GM23338 (cell line): ENCODE results near the gene SPRED3. TPM values are rescaled to one million over a fixed set of nuclear protein-coding genes. Genes with fewer than 3 reads are reported as not detected.

Experiments used
- ATAC-seq: fragments of 200-7000 bp; cut with Tn5 transposase; 3 replicates; pipeline ENCODE4 v1.9.1; 2020
- DNase-seq: peaks from one replicate; pipeline ENCODE4 v3.0.0-alpha.2; 2015; ENCODE audit warnings: low spot score
- H2AFZ ChIP-seq: fragments of 200-600 bp; sonication (generic); 2 replicates; pipeline ENCODE4 v1.8.0; 2016; ENCODE audit warnings: antibody characterized with exemption, mild to moderate bottlenecking, moderate library complexity
- H3F3A ChIP-seq: fragments of 200-600 bp; sonication (generic); replicated peaks from 2 replicates; pipeline ENCODE4 v1.8.0; 2017; ENCODE audit warnings: antibody characterized with exemption, mixed run types, low read depth
- H3K27ac ChIP-seq: fragments of 200-600 bp; sonication (generic); 2 replicates; pipeline ENCODE4 v1.6.1; 2016; ENCODE audit warnings: low read depth
- H3K27me3 ChIP-seq: fragments of 200-600 bp; sonication (generic); 2 replicates; pipeline ENCODE4 v1.8.0; 2016; ENCODE audit warnings: mild to moderate bottlenecking, mixed run types, moderate library complexity; ENCODE audit not compliant: insufficient read depth
- H3K36me3 ChIP-seq: fragments of 200-600 bp; sonication (generic); 2 replicates; pipeline ENCODE4 v1.8.0; 2016; ENCODE audit warnings: mild to moderate bottlenecking; ENCODE audit not compliant: insufficient read depth
- H3K4me1 ChIP-seq: fragments of 200-600 bp; sonication (generic); 2 replicates; pipeline ENCODE4 v1.8.0; 2016; ENCODE audit warnings: mild to moderate bottlenecking, moderate library complexity; ENCODE audit not compliant: insufficient read depth
- H3K4me2 ChIP-seq: fragments of 200-600 bp; sonication (generic); 2 replicates; pipeline ENCODE4 v1.7.1; 2017; ENCODE audit warnings: mixed run types
- H3K4me3 ChIP-seq: fragments of 200-600 bp; sonication (generic); 2 replicates; pipeline ENCODE4 v1.6.1; 2016; ENCODE audit warnings: mixed run types
- H3K79me2 ChIP-seq: fragments of 200-600 bp; sonication (generic); replicated peaks from 2 replicates; pipeline ENCODE4 v1.8.0; 2017; ENCODE audit warnings: mild to moderate bottlenecking; ENCODE audit not compliant: insufficient read depth
- H3K9me2 ChIP-seq: fragments of 200-600 bp; sonication (generic); 2 replicates; pipeline ENCODE4 v1.8.0; 2017; ENCODE audit not compliant: insufficient read depth
- H4K20me1 ChIP-seq: fragments of 200-600 bp; sonication (generic); replicated peaks from 2 replicates; pipeline ENCODE4 v1.8.0; 2017; ENCODE audit warnings: mild to moderate bottlenecking; ENCODE audit not compliant: insufficient read depth
- H3K27ac Mint-ChIP-seq: 2 replicates; pipeline ENCODE4 v1.8.0; 2020; ENCODE audit warnings: inconsistent platforms, mild to moderate bottlenecking, moderate library complexity, mixed read lengths
- H3K27me3 Mint-ChIP-seq: 3 replicates; pipeline ENCODE4 v1.8.0; 2022; ENCODE audit warnings: low read depth, mild to moderate bottlenecking, moderate library complexity, mixed read lengths, inconsistent platforms; ENCODE audit not compliant: insufficient read depth, poor library complexity
- H3K36me3 Mint-ChIP-seq: 3 replicates; pipeline ENCODE4 v1.8.0; 2021; ENCODE audit warnings: low read depth, mild to moderate bottlenecking, inconsistent platforms, moderate library complexity, mixed read lengths
- H3K4me1 Mint-ChIP-seq: 3 replicates; pipeline ENCODE4 v1.8.0; 2020; ENCODE audit warnings: mild to moderate bottlenecking, inconsistent platforms, mixed read lengths
- H3K4me3 Mint-ChIP-seq: 3 replicates; pipeline ENCODE4 v1.8.0; 2021; ENCODE audit warnings: moderate library complexity, mild to moderate bottlenecking, inconsistent platforms, mixed read lengths
- H3K9me3 Mint-ChIP-seq: 3 replicates; pipeline ENCODE4 v1.8.0; 2020; ENCODE audit warnings: moderate library complexity, mild to moderate bottlenecking, inconsistent platforms, mixed read lengths
- CREB1 ChIP-seq: fragments of 250-450 bp; sonication (Bioruptor Pico); IDR thresholded peaks from 2 replicates; pipeline ENCODE4 v1.5.0; 2020; ENCODE audit warnings: low read depth, mild to moderate bottlenecking, moderate library complexity
- CTCF ChIP-seq, 2 experiments: fragments of 200-600 bp in 1 of 2; sonication (generic) in 1 of 2; conservative IDR thresholded peaks; 2 replicates each; pipeline versions ENCODE4 v1.5.1 to v1.6.1; 2016 to 2017; ENCODE audit warnings: antibody characterized with exemption in 2 of 2, low read depth in 2 of 2, mild to moderate bottlenecking in 2 of 2, moderate library complexity in 1 of 2
- ETS1 ChIP-seq: IDR thresholded peaks from 2 replicates; pipeline ENCODE4 v1.6.1; 2016; ENCODE audit warnings: antibody characterized with exemption
- EZH2 ChIP-seq: fragments of 200-600 bp; sonication (generic); IDR thresholded peaks from one replicate; pipeline ENCODE4 v1.8.0; 2017; ENCODE audit warnings: antibody characterized with exemption, mild to moderate bottlenecking, low read depth; ENCODE audit not compliant: unreplicated experiment
- EZH2phosphoT487 ChIP-seq: fragments of 200-600 bp; sonication (generic); IDR thresholded peaks from one replicate; pipeline ENCODE4 v1.8.1; 2018; ENCODE audit warnings: antibody characterized with exemption; ENCODE audit not compliant: unreplicated experiment
- JUNB ChIP-seq: IDR thresholded peaks from one replicate; pipeline ENCODE4 v1.6.1; 2016; ENCODE audit warnings: antibody characterized with exemption; ENCODE audit not compliant: unreplicated experiment
- NANOG ChIP-seq: IDR thresholded peaks from 2 replicates; pipeline ENCODE4 v1.6.1; 2016; ENCODE audit warnings: antibody characterized with exemption, borderline replicate concordance
- POLR2AphosphoS5 ChIP-seq: IDR thresholded peaks from 2 replicates; pipeline ENCODE4 v1.6.1; 2016; ENCODE audit warnings: antibody characterized with exemption, low read depth
- REST ChIP-seq: IDR thresholded peaks from one replicate; pipeline ENCODE4 v1.6.1; 2018; ENCODE audit warnings: antibody characterized with exemption; ENCODE audit not compliant: unreplicated experiment
- STAT1 ChIP-seq: IDR thresholded peaks from one replicate; pipeline ENCODE4 v1.6.1; 2016; ENCODE audit warnings: antibody characterized with exemption; ENCODE audit not compliant: unreplicated experiment
- ZNF114 ChIP-seq: fragments of 250-450 bp; sonication (Bioruptor Pico); IDR thresholded peaks from 2 replicates; pipeline ENCODE4 v1.5.0; 2020; ENCODE audit warnings: mild to moderate bottlenecking, moderate library complexity
- ZNF331 ChIP-seq: fragments of 250-450 bp; sonication (Bioruptor Pico); IDR thresholded peaks from 2 replicates; pipeline ENCODE4 v1.5.0; 2020; ENCODE audit warnings: low read depth, mild to moderate bottlenecking, moderate library complexity
- ZNF462 ChIP-seq: fragments of 250-450 bp; sonication (Bioruptor Pico); IDR thresholded peaks from 2 replicates; pipeline ENCODE4 v1.5.0; 2020; ENCODE audit warnings: mild to moderate bottlenecking, moderate library complexity
- polyA plus RNA-seq: library from polyadenylated mRNA; unstranded; fragments of >200 nt; fragmentation: Nextera tagmentation; extraction: Ambion mirVana; gene quantifications from 2 replicates; pipeline ENCODE4 v1.2.1, GENCODE V29; 2016
- total RNA-seq: library from RNA; depleted of rRNA; stranded (reverse); fragments of >200 nt; shearing (Covaris generic); gene quantifications from 2 replicates; pipeline ENCODE4 v1.2.3, GENCODE V29; 2014

The SPRED3 gene
- total and polyA plus RNA-seq, 2 experiments from 2014 or later = 3.9 to 11.6 TPM

GRCh38 chr19:38445362-38445761 lies 56.9 kb downstream of the SPRED3 start:
- H3K27ac Mint-ChIP-seq = no peak overlapping the region
- Histone ChIP-seq H3K4me1 (peaks cover 6% of the 10 kb centered on the region; the same call in 1 of the 2 replicates), H4K20me1 (no peaks in the 10 kb centered on the region; the same call in 1 of the 2 replicates), H3K36me3 (peaks cover 18% of the 10 kb centered on the region; the same call in 1 of the 2 replicates), H3K79me2 (no peaks in the 10 kb centered on the region), H3K4me3 (no peak overlapping the region), H3F3A (0 out of 2 replicates have a peak, but pooled peaks cover 3% of the 10 kb centered on the region), H3K27me3 (no peaks in the 10 kb centered on the region), H3K9me2 (no peaks in the 10 kb centered on the region), H3K4me2 (no peak overlapping the region), H3K27ac (no peak overlapping the region), H2AFZ (no peak overlapping the region)
- ATAC-seq (no peak), DNase-seq (no peak)
- peaks cover 15% of the 10 kb centered on the region for H3K4me1 Mint-ChIP-seq
- H3K27me3 Mint-ChIP-seq = peaks cover 7% of the 10 kb centered on the region
- peaks cover 59% of the 10 kb centered on the region for H3K36me3 Mint-ChIP-seq
- H3K4me3 Mint-ChIP-seq = no peak overlapping the region
- TF ChIP-seq EZH2phosphoT487 = no peak
- TF ChIP-seq REST = no peak
- TF ChIP-seq STAT1 = no peak
- no peak for TF ChIP-seq NANOG
- no peak for TF ChIP-seq POLR2AphosphoS5
- no peak for TF ChIP-seq ETS1
- TF ChIP-seq JUNB = no peak
- TF ChIP-seq ZNF462 (CRISPR knock-in tag) = no peak
- no peak for TF ChIP-seq ZNF114 (CRISPR knock-in tag)
- no peak for TF ChIP-seq CREB1
- TF ChIP-seq CTCF (conservative IDR thresholded peaks at IDR 0.05; ENCODE audit: low read depth in 2 of 2) = no peak
- no peak for TF ChIP-seq ZNF331 (CRISPR knock-in tag)
- TF ChIP-seq EZH2 = no peak
- no peaks in the 10 kb centered on the region; the same call in 2 of the 3 replicates for H3K9me3 Mint-ChIP-seq
